IPS DF 6.9 (cell line): ENCODE data around the gene DMRTA2.
"Not testable (repeated sequence)": the region's sequence is repeated elsewhere in the genome, so short reads cannot be mapped to it uniquely, and the experiment has no call there.

Source experiments
- DNase-seq: peaks from one replicate; pipeline ENCODE4 v3.0.0-alpha.2; 2013; ENCODE audit warnings: low read depth, low spot score
- H3K27ac ChIP-seq: one replicate; pipeline ENCODE4 v1.5.1; 2013; ENCODE audit warnings: low read length, control low read depth
- H3K27me3 ChIP-seq: 2 replicates; pipeline ENCODE4 v1.6.1; 2013; ENCODE audit warnings: mild to moderate bottlenecking, low read length; ENCODE audit not compliant: control insufficient read depth, insufficient read depth
- H3K36me3 ChIP-seq: 2 replicates; pipeline ENCODE4 v1.6.1; 2013; ENCODE audit warnings: low read length; ENCODE audit not compliant: control insufficient read depth, insufficient read depth
- H3K4me1 ChIP-seq: 2 replicates; pipeline ENCODE4 v1.6.1; 2013; ENCODE audit warnings: low read length; ENCODE audit not compliant: control insufficient read depth, insufficient read depth
- H3K4me3 ChIP-seq: 2 replicates; pipeline ENCODE4 v1.5.1; 2013; ENCODE audit warnings: mild to moderate bottlenecking, low read length
- H3K9me3 ChIP-seq: 2 replicates; pipeline ENCODE4 v1.6.1; 2013; ENCODE audit warnings: low read length, inconsistent platforms; ENCODE audit not compliant: control insufficient read depth, insufficient read depth
- WGBS: extraction: QIAGEN DNeasy Blood & Tissue Kit; methylation state at CpG from one replicate; pipeline ENCODE4 v1.1.7; 2013; ENCODE audit warnings: mixed read lengths, missing lambda C conversion rate; ENCODE audit not compliant: insufficient read length, insufficient coverage; 5-methylcytosine and 5-hydroxymethylcytosine counted together

Gene DMRTA2

DNA sequence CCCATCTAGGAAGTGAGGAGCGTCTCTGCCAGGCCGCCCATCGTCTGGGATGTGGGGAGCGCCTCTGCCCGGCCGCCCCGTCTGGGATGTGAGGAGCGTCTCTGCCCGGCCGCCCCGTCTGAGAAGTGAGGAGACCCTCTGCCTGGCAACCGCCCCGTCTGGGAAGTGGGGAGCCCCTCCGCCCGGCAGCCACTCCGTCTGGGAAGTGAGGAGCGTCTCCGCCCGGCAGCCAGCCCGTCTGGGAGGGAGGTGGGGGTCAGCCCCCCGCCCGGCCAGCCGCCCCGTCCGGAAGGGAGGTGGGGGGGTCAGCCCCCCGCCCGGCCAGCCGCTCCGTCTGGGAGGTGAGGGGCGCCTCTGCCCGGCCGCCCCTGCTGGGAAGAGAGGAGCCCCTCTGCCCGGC, 41.7 kb downstream of the DMRTA2 start:
- not testable (repeated sequence) for H3K36me3 ChIP-seq, H3K4me3 ChIP-seq, H3K9me3 ChIP-seq, DNase-seq, H3K4me1 ChIP-seq, H3K27me3 ChIP-seq, H3K27ac ChIP-seq
- WGBS: no CpG with 5 or more reads among the region's 33 CpGs

DNA sequence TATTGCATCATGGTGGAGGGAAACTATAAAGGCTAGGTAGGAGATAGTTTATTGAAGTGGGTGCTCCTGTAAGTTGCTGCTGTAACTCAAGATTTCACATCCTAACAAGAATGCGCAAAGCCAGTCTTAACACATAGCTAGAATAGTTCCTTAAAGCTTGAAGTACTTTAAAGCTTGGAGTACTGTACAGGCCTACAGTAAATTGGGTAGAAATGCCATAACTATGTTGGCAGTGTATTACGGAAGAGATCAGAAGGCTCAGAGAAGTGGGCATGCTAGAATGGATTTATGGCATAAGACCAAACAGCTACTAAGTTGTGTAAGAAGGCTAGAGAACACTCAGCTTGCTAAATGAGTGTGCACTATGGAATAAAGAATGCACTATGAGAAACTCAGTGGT, 44.5 kb downstream of the DMRTA2 start:
- WGBS: no CpG with 5 or more reads among the region's 2 CpGs
- H3K36me3 ChIP-seq: no peaks in the 10 kb centered on the region
- H3K9me3 ChIP-seq: no peaks in the 10 kb centered on the region
- H3K27me3 ChIP-seq: no peaks in the 10 kb centered on the region
- DNase-seq: no peak
- no peaks in the 10 kb centered on the region for H3K4me1 ChIP-seq
- no peak overlapping the region for H3K27ac ChIP-seq
- H3K4me3 ChIP-seq: no peak overlapping the region

DNA sequence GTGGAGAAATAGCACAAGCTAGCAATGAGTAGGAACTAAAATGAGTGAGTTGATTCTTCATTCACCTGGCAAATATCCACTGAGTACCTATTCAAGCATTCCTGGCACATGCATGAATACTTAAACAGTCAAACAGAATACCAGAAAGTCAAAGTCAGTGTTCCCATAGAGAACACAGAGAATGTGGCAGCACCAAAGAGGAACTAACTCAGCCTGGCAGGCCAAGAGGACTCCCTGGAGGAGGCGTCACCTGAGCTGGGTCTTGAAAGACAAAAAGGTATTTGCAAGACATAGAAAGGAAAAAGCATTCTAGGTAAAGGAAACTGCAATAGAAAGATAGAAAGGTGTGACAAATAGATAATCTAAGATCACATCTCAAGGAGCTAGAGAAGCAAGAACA, 49.7 kb downstream of the DMRTA2 start:
- H3K36me3 ChIP-seq: no peaks in the 10 kb centered on the region
- H3K27me3 ChIP-seq: no peaks in the 10 kb centered on the region
- no peak for DNase-seq
- no peaks in the 10 kb centered on the region for H3K9me3 ChIP-seq
- WGBS: no CpG with 5 or more reads among the region's 1 CpG
- H3K4me1 ChIP-seq: no peaks in the 10 kb centered on the region
- no peak overlapping the region for H3K27ac ChIP-seq
- H3K4me3 ChIP-seq: no peak overlapping the region

DNA sequence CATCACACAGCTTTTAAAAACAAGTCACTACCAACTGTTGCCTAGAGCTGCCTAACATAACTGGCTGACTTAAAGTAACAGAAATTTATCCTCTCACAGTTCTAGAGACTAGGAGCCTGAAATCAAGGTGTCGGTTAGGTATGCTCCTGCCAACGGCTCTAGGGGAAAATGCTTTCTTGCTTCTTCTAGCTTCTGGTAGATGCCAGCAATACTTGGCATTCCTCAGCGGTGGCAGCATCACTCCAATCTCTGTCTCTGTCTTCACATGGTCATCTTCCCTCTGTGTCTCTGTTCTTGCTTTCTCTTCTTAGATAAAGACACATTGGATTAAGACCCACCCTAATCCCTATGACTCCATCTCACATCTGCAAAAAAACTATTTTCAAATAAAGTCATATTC, 51.5 kb downstream of the DMRTA2 start:
- H3K4me1 ChIP-seq: no peaks in the 10 kb centered on the region
- H3K4me3 ChIP-seq: no peak overlapping the region
- no CpG with 5 or more reads among the region's 3 CpGs for WGBS
- DNase-seq: no peak
- no peaks in the 10 kb centered on the region for H3K9me3 ChIP-seq
- H3K27ac ChIP-seq: no peak overlapping the region
- no peaks in the 10 kb centered on the region for H3K36me3 ChIP-seq
- peaks cover 4% of the 10 kb centered on the region; the same call in 1 of the 2 replicates for H3K27me3 ChIP-seq

DNA sequence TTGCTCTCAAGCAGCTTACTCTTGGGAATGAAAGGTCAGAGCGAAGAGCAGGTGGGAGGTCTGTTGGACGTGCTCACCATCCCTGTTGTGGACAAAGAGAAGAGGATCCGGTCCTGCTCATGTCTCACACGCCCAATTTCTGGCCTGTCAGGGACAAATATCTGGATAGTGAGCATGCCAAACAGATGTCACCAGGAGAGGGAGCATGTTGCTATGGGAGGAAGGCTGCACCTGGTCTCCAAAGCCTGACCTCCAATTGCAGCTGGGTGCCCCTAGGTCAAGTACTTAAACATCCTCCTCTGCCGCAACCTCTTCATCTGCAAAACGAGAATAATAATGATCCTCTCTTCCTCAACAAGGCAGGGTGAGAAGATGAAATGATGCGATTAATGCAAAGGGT, 53.4 kb downstream of the DMRTA2 start:
- WGBS: no CpG with 5 or more reads among the region's 7 CpGs
- H3K27ac ChIP-seq: no peak overlapping the region
- DNase-seq: no peak

DNA sequence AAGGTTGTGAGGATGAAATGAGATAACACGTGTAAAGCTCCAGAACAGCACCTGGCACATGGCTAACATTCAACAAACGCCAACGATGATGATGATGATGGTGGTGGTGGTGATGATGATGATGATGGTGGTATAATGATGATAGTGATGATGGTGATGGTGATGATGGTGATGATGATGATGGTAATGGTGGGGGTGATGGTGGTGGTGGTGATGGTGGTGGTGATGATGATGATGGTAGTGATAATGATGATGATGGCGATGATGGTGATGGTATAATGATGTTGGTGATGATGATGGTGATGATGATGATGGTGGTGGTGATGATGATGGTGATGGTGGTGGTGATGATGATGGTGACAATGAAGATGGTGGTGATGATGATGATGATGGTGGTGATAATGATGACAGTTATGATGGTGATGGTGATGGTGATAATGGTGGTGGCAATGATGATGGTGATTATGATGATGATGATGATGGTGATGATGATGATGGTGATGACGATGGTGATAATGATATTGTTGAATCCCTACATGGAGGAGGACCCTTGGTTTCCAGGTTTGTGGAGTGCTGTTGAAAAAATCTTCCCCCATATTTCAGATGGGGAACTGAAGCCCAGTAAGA, 54.1 kb downstream of the DMRTA2 start:
- 100% methylated on average over 1 of the region's 5 CpGs for WGBS

More for the DNA sequence above, 53.4 kb downstream of the DMRTA2 start:
- H3K4me3 ChIP-seq: no peak overlapping the region
- no peaks in the 10 kb centered on the region for H3K36me3 ChIP-seq
- H3K9me3 ChIP-seq: no peaks in the 10 kb centered on the region
- H3K4me1 ChIP-seq: no peaks in the 10 kb centered on the region
- peaks cover 4% of the 10 kb centered on the region; the same call in 1 of the 2 replicates for H3K27me3 ChIP-seq

DNA sequence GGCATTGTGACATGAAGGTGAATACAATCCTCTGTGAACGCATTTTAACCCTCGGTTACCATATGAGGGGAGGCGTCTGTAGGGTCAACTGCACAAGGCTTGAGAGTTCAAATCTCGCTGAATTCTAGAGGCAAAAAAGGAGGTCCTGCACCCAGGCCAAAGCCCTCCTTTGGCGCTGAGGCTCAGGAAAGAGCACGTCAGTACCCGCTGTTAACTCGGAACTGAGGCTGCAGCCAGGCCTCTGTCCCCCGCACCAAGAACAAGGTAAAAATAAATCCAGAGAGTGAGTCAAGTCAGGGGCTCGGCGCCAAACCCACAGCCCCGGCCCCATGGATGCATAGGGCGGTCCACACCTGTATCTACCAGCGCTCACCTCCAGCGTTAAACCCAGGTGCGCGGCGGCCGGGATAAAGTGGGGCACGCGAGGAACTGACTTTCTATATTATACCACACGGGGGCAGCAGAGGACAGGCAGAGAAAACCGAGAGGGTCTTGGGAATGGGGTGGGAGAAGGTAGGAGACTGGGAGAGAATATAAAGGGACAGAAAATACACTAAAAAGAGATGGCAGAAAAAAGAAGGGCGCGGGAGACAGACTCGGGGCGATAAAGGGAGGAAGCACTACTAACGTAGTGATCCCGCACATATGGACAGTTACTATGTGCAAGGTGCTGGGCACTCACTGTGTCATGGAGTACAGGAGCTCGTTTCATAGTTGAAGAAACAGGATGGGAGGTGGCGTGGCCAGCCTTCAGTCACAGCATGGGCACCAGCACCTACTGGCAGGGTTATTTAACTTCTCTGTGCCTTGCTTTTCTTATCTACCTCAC, 54.9 kb downstream of the DMRTA2 start:
- DNase-seq: no peak
- whole genome bisulfite sequencing: no CpG with 5 or more reads among the region's 31 CpGs
- H3K27me3 ChIP-seq: peaks cover 4% of the 10 kb centered on the region; the same call in 1 of the 2 replicates

More for the DNA sequence above, 54.1 kb downstream of the DMRTA2 start:
- H3K4me3 ChIP-seq: no peak overlapping the region
- no peaks in the 10 kb centered on the region for H3K9me3 ChIP-seq
- H3K36me3 ChIP-seq: no peaks in the 10 kb centered on the region
- DNase-seq: no peak
- no peak overlapping the region for H3K27ac ChIP-seq
- H3K27me3 ChIP-seq: peaks cover 4% of the 10 kb centered on the region; the same call in 1 of the 2 replicates
- no peaks in the 10 kb centered on the region for H3K4me1 ChIP-seq

More for the DNA sequence above, 54.9 kb downstream of the DMRTA2 start:
- Histone ChIP-seq H3K9me3 (no peaks in the 10 kb centered on the region), H3K4me1 (no peaks in the 10 kb centered on the region), H3K36me3 (no peaks in the 10 kb centered on the region), H3K27ac (no peak overlapping the region), H3K4me3 (no peak overlapping the region)
